ENCODE measurements around the gene VAT1L.

The VAT1L gene

GRCh38 chr16:77788181-77789084 is at the start of gene VAT1L:
VAT1L (plus strand) TSS chr16:77788564; CDS start chr16:77788683, 119 bp downstream.
- no peak for DNase-seq (ENCODE audit: low spot score)

- DNase-seq (ENCODE audit: low spot score), result no peak
Measured at GRCh38 chr16:77738706-77739558, 49.4 kb upstream of the VAT1L start.

- DNase-seq (ENCODE audit: low spot score), result no peak
Measured at GRCh38 chr16:77739559-77739892, 48.8 kb upstream of the VAT1L start.

GRCh38 chr16:77744141-77744540 is 44.2 kb upstream of the VAT1L start:
- no peak for DNase-seq (ENCODE audit: low spot score)

- no peak for DNase-seq (ENCODE audit: low spot score)
Measured at GRCh38 chr16:77745972-77746371, 42.4 kb upstream of the VAT1L start.

GRCh38 chr16:77748421-77749005 is 39.9 kb upstream of the VAT1L start:
- no peak for DNase-seq (ENCODE audit: low spot score)

- no peak for DNase-seq (ENCODE audit: low spot score)
Measured at GRCh38 chr16:77749415-77749814, 38.9 kb upstream of the VAT1L start.

- no peak for DNase-seq (ENCODE audit: low spot score)
Measured at GRCh38 chr16:77758046-77758445, 30.3 kb upstream of the VAT1L start.

GRCh38 chr16:77758508-77758907 is 29.9 kb upstream of the VAT1L start:
- no peak for DNase-seq (ENCODE audit: low spot score)

GRCh38 chr16:77759201-77759600 is 29.2 kb upstream of the VAT1L start:
- DNase-seq (ENCODE audit: low spot score), result no peak

GRCh38 chr16:77759821-77760220 is 28.5 kb upstream of the VAT1L start:
- no peak for DNase-seq (ENCODE audit: low spot score)

- no peak for DNase-seq (ENCODE audit: low spot score)
Measured at GRCh38 chr16:77760800-77761199, 27.6 kb upstream of the VAT1L start.

- DNase-seq (ENCODE audit: low spot score), result no peak
Measured at GRCh38 chr16:77761204-77761603, 27.2 kb upstream of the VAT1L start.

GRCh38 chr16:77762262-77762661 is 26.1 kb upstream of the VAT1L start:
- no peak for DNase-seq (ENCODE audit: low spot score)

GRCh38 chr16:77763994-77764393 is 24.4 kb upstream of the VAT1L start:
- no peak for DNase-seq (ENCODE audit: low spot score)

- no peak for DNase-seq (ENCODE audit: low spot score)
Measured at GRCh38 chr16:77767211-77767610, 21.2 kb upstream of the VAT1L start.

GRCh38 chr16:77767826-77768225 is 20.5 kb upstream of the VAT1L start:
- no peak for DNase-seq (ENCODE audit: low spot score)

GRCh38 chr16:77775911-77776909 is 12.2 kb upstream of the VAT1L start:
- no peak for DNase-seq (ENCODE audit: low spot score)

GRCh38 chr16:77777745-77778144 is 10.6 kb upstream of the VAT1L start:
- DNase-seq (ENCODE audit: low spot score), result no peak

- DNase-seq (ENCODE audit: low spot score), result no peak
Measured at GRCh38 chr16:77780378-77780837, 8.0 kb upstream of the VAT1L start.

- no peak for DNase-seq (ENCODE audit: low spot score)
Measured at GRCh38 chr16:77781091-77781490, 7.3 kb upstream of the VAT1L start.

Data from CD4-positive, alpha-beta T cell treated with Interleukin-2 at 100 ng/mL for 4 hours (primary cell).